Measurements from ENCODE around the gene HTR6. TPM values are rescaled to one million over a fixed set of nuclear protein-coding genes. Genes with fewer than 3 reads are reported as not detected.

The HTR6 gene
- total and polyA plus RNA-seq, 2 of the 4 experiments (the other 2 are of a cell fraction): not detected

GRCh38 chr1:19616489-19616888, 48.2 kb upstream of the HTR6 start:
- peaks cover 37% of the 10 kb centered on the region for H4K20me1 ChIP-seq (ENCODE audit: insufficient read depth, low read length)
- ATAC-seq (ENCODE audit: low read depth): peak; percentile 52
- H3K9me3 ChIP-seq (ENCODE audit: control insufficient read depth, insufficient read depth, low read length): no peaks in the 10 kb centered on the region

More at GRCh38 chr1:19616489-19616888, 48.2 kb upstream of the HTR6 start:
- BruUV-seq (replicated peaks): no TSS peak
- no peak overlapping the region for H2AFZ ChIP-seq (replicated peaks; ENCODE audit: low read length, poor library complexity)
- H3K27ac ChIP-seq (ENCODE audit: insufficient read depth, low read length): no peak overlapping the region
- H3K56ac ChIP-seq (ENCODE audit: extremely low read depth, insufficient read depth, low read length): no peak overlapping the region
- no peaks in the 10 kb centered on the region for H3K27me3 ChIP-seq (ENCODE audit: control insufficient read depth, insufficient read depth, low read length)
- no peak overlapping the region for H4K5ac ChIP-seq (ENCODE audit: low read depth, low read length)
- H2BK20ac ChIP-seq (ENCODE audit: low read depth, low read length): no peak overlapping the region
- H3K4me3 ChIP-seq (ENCODE audit: insufficient read depth, low read depth, low read length): no peak overlapping the region
- WGBS, 2 experiments (ENCODE audit: extremely low coverage in 2 of 2, insufficient read length in 1 of 2): no CpG with 5 or more reads among the region's 2 CpGs
- H3K36me3 ChIP-seq (ENCODE audit: control insufficient read depth, insufficient read depth, low read length): peaks cover 3% of the 10 kb centered on the region; the same call in 1 of the 2 replicates
- no peak overlapping the region for H2BK5ac ChIP-seq (ENCODE audit: low read depth, low read length, poor library complexity, severe bottlenecking)
- H3K4ac ChIP-seq (ENCODE audit: low read depth, low read length): no peak overlapping the region
- H2AK9ac ChIP-seq (replicated peaks; ENCODE audit: low read depth, low read length, poor library complexity): no peak overlapping the region
- no peak overlapping the region for H2BK120ac ChIP-seq (ENCODE audit: low read depth, low read length)
- ChIA-PET CTCF (interaction anchor here (1.0 kb wide), 1 partner anchor 11 kb away, joined by 3 read pairs; no protein-coding TSS in a partner anchor), POLR2A (ENCODE audit: unreplicated experiment) (no interaction called here)
- no peak overlapping the region for H4K8ac ChIP-seq (ENCODE audit: low read depth in 2 of 2, low read length in 2 of 2)
- in situ Hi-C loops (cut with MboI; ENCODE audit: low sequenced_read_pairs): no loop called here
- H3K14ac ChIP-seq (replicated peaks; ENCODE audit: low read depth, low read length): no peak overlapping the region
- dilution Hi-C loops (cut with HindIII; ENCODE audit: low sequenced_read_pairs, unreplicated experiment): no loop called here
- no peak overlapping the region for H4K91ac ChIP-seq (ENCODE audit: insufficient read depth, low read depth, low read length)
- peak; percentile 69 for DNase-seq
- no peak overlapping the region for H3K18ac ChIP-seq (ENCODE audit: low read depth, low read length)
- TF ChIP-seq FOS (IDR thresholded peaks at IDR 0.05; ENCODE audit: low read depth, low read length) (peak; percentile 15; the same call in 1 of the 2 replicates), CEBPB (IDR thresholded peaks at IDR 0.05; ENCODE audit: low read depth, low read length) (peak; percentile 47; the same call in 1 of the 2 replicates), RFX5 (IDR thresholded peaks at IDR 0.05; ENCODE audit: low read depth, low read length) (no peak)
- no peak overlapping the region for H3K23ac ChIP-seq (ENCODE audit: low read depth, low read length)
- no peak overlapping the region for H3K4me2 ChIP-seq (ENCODE audit: low read depth, low read length)
- peaks cover 19% of the 10 kb centered on the region for H3K4me1 ChIP-seq (ENCODE audit: control insufficient read depth, insufficient read depth, low read length)
- peaks cover 48 to 62% of the 10 kb centered on the region in 2 experiments for H3K79me1 ChIP-seq (ENCODE audit: low read depth in 1 of 2, low read length in 2 of 2)
- H2BK15ac ChIP-seq (ENCODE audit: low read depth, low read length): no peak overlapping the region
- H3K9ac ChIP-seq (ENCODE audit: low read depth, low read length): no peak overlapping the region
- peaks cover 7% of the 10 kb centered on the region; the same call in 1 of the 2 replicates for H3K9me1 ChIP-seq (ENCODE audit: insufficient read depth, low read length)
- intact Hi-C loops (cut with micrococcal nuclease): no loop called here
- no peak overlapping the region for H2AK5ac ChIP-seq (ENCODE audit: low read depth, low read length)
